Activated T-helper 9 cell treated with anti-CD3 and anti-CD28 coated beads, Interleukin-2, amount 50 U/mL, for 16 hours (primary cell): ENCODE results near the gene RBM15.
A peak's percentile ranks its signal among the peaks of the same experiment; 100 is the strongest.

ENCODE experiments used
- DNase-seq: peaks from one replicate; pipeline ENCODE4 v3.0.0-alpha.2; 2020; ENCODE audit warnings: low read depth

The RBM15 gene, protein sequence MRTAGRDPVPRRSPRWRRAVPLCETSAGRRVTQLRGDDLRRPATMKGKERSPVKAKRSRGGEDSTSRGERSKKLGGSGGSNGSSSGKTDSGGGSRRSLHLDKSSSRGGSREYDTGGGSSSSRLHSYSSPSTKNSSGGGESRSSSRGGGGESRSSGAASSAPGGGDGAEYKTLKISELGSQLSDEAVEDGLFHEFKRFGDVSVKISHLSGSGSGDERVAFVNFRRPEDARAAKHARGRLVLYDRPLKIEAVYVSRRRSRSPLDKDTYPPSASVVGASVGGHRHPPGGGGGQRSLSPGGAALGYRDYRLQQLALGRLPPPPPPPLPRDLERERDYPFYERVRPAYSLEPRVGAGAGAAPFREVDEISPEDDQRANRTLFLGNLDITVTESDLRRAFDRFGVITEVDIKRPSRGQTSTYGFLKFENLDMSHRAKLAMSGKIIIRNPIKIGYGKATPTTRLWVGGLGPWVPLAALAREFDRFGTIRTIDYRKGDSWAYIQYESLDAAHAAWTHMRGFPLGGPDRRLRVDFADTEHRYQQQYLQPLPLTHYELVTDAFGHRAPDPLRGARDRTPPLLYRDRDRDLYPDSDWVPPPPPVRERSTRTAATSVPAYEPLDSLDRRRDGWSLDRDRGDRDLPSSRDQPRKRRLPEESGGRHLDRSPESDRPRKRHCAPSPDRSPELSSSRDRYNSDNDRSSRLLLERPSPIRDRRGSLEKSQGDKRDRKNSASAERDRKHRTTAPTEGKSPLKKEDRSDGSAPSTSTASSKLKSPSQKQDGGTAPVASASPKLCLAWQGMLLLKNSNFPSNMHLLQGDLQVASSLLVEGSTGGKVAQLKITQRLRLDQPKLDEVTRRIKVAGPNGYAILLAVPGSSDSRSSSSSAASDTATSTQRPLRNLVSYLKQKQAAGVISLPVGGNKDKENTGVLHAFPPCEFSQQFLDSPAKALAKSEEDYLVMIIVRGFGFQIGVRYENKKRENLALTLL

DNA sequence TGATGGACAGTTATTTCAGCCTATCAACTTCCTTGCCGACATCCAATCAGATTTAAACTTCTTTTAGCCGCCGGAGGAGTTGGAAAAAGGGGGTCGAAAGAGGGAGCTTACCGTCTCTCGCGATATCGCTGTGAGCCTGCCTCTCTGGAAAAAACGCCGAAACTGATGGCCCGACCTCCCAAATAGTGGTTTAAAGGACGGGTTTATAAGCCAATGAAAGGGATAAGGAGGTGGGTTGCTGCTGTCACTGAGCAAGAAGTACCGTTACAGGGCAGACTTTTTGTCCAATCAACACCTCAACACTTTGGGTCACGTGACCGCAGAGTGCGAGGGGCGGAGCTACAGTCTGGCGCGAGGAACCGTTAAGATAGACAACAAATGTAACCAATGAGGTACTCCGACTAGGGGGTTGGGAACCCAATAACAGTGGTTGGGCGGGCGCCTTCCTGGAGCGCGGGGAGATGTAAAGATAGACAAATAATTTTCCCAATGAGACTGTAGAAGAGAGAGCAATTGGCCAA is at the start of gene RBM15:
RBM15 (plus strand) TSS at position 492 of the 521 bp plus-strand sequence; CDS start at position 521, 29 bp downstream.
- DNase-seq = peak; percentile 92

DNA sequence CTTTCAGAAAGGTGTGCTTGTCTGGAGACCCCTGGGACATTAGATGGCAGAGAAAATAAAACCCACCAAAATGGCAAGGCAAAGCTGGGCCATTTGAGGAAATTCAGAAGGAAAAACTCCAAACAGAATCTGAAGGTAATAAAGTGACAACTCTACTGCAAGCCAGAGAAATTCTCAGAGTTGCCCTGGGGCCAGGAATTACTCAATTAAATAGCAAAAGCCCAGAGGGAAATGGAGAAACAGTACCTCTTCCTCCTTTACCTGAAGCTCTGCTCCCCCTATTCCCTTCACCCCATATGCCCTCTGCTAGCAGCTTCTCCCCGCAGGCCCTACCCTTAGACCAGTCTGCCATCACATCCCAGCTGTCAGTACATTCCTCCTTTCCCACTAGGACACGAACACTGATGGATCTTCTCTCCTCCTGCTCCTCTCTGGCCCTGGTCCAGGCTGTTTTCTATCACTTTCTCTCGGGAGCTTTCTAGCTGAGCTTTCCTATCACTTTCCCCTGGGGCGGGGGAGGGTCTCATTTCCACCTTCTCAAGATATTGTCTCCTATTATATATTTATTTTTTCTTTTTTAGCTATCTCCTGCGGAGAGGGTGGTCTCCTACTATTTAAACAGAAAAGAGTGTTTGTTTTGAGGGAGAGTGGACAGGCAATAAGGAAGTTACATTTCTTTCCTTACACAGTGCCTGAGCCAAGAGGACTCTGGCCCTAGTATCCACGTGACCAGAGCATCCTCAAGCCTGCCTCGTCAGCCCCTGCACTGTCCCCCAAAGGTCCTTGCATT is 47.7 kb upstream of the RBM15 start:
- no peak for DNase-seq

- DNase-seq = no peak
Observed at GRCh38 chr1:110292031-110292741, 47.0 kb upstream of the RBM15 start.

DNA sequence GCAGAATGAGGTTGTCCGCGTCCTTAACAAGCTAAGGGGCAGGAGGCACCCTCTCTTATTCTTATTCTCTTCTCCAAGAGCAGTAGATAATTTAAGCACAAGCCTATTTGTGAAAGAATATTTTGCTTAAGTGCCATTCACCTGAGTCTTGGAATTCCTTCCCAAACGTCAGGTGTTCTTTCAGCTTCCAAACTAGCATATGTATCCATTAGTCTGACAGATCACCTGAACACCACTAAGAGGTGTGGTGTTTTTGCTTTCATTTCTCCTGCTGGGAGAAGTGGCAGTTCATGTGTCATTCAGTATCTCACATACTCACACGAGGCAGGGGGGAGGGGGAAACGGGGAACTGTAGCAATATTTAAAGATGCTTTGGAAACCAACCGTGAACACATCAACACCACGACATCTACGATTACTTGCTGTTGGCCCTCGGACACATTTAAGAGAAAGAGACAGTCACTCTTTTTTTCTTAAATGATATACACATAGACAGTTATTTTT is 45.5 kb upstream of the RBM15 start:
- DNase-seq = no peak

DNA sequence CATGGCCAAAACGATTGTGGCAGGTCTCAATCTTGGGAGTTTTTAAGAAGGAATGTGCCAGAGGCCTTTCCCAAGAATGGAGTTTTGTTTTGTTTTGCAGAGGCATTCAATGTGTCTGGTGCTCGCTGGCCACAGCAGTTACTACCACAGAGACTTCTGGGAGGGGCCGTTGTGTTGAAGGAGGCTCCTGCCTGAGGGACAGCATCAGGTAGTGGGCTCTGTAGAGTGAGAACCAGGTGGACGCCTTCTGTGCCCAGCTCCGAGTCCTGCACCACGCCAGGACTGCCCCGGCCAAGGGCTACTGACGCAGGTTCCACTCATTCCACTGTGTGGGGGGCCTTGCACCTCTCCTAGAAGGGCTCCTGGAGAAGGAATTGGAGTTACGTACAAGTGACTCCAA is 44.9 kb upstream of the RBM15 start:
- no peak for DNase-seq

- DNase-seq = no peak
Observed at GRCh38 chr1:110298991-110299390, 40.2 kb upstream of the RBM15 start.

GRCh38 chr1:110300412-110301085 is 38.6 kb upstream of the RBM15 start:
- no peak for DNase-seq

DNA sequence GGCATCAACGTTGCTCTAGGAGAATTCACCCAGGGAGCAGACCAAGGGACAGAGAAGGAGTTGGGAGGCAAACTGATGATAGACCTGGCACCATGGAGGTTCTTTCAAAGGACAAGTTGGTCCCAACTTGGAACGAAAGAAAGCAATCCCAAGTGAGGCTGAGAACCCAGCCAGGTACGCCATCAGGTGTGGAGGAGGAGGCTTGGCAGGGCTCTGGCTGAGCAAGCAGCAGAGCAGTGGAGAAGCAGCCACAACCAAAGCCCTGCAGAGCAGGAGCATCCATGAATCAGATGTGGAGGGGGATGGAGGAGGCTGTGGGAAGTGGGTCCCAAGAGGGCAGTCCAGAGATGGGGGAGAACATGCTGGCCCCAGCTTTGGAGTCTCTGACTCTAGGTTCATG is 36.3 kb upstream of the RBM15 start:
- DNase-seq = no peak

DNA sequence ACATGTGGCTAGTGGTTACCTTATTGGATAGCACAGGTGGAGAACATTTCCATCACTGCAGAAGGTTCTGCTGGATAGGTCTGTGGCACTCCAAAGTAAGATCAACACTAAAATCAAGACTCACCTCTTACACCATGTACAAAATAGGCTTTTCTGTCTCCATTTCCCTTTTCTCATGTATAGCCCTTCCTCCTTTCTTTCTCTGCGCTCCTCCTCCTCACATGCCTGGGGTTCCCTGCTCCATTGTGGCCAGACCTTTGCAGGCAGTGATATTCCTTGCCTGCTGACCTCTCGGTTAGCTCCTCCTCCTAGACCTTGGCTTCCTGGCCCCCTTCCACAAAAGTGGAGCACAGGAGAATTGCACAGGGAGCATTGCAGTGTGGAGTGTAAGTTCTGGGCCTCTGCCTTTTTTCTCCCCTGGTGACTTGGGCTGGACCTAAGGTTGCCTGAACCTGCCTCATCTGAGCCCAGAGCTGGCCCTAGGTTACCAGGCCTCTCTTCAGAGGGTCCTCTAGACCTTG is 33.2 kb upstream of the RBM15 start:
- DNase-seq = no peak

DNA sequence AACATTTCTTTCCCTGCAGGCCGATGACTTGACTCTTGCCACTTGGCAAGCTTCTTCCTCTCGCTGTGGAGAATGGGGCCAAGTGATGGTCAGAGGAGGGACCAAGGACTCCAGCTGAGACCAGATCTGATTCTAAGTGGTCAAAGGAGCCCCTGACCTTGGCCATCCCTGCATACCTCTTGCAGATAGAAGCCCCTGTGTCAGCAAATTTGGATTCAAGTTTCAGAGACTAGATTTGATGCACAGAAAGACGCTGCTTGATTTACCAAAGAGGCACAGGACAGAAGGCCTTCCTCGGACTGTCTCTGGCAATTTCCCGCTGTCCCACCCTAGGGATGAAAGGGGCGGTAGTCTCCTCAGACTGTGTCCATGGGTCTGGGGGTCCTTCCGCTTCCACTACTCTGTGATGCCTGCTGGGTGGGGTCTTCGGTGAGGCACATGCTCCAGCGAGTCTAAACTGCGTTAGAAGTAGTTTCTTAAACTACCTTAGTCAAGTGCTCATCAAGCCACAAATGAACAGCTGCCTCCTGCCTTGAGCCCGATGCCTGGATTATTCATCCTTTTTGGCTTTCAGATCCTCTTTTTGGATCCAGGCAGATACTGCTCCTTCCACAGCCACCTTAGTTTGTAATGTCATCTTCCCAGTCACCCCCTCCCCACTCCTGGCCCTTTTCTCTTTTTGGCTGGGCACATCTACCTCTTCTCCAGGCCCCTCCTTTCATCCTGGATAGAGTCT is 31.8 kb upstream of the RBM15 start:
- DNase-seq = no peak

DNA sequence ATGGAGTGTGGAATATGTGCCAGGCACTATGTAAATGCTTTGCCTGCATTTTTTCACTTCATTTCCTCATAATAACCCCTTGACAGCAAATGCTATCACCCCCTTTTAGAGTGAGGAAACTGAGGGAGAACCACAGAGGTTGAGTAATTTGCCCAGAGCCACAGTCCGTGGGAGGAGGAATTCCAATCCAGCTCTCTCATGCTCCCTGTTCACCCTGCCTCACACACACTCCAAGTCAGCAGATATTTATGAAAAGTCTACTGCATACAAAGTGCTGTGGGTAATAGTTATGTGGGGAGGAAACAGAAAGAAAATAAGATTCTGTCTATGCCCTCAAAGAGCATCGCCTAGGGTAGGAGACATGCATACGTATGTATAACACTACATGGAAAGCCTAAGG is 30.9 kb upstream of the RBM15 start:
- no peak for DNase-seq

DNA sequence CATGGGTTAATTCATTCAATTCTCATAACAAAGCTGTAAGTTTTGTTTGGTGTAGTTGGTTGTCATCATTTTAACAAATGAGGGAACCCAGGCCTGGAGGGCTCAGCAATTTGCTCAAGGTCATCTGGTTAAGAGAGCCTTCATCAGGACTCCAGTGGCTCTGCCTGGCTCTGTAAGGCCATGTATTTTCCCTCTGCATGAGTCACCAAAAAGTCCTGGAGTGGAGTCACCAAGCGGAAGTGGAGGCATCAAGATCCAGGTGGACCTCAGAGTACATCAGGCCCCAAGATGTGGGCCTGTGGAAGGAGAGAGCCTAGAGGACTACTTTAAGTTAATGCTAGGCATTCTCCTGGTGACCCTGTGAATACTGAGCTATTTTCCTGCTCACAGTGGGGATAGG is 30.0 kb upstream of the RBM15 start:
- DNase-seq = no peak

DNA sequence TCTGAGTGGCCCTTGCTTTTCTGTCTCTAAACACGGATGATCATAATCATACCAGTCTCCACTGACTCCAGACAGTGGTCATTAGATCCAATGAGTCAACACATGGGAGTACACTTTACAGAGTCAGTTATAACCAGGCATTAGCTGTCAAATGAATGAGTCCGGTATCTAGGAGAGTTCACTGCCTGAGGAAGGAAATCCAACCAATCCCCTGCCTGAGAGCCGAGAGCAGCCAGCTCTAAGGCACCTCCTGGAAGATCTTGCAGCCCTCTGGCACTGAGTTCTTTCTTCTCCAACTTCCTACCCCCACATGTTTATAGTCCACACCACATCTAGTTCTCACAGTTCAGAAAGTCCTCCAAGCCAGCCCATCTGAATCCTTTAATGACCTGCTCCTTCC is 29.4 kb upstream of the RBM15 start:
- no peak for DNase-seq

DNA sequence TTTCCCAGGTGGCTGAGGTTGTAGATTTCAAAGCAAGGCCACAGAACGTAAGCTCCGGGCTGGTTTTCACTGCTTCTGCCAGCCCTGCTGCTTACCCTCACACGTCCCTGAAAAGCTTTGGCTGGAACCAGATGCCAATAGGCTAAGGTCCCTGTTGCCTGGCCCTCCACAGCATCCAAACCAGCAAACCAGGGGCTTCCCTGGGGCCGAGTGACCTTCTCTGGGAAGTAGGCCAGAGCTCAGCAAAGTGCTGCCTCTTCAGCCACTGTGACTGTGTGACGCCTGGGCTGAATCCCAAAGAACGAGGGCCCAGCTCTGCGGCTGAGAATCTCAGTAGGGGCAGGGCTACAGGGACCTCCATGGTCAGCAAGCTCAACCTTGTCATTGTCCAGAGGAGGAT is 28.9 kb upstream of the RBM15 start:
- DNase-seq = no peak

DNA sequence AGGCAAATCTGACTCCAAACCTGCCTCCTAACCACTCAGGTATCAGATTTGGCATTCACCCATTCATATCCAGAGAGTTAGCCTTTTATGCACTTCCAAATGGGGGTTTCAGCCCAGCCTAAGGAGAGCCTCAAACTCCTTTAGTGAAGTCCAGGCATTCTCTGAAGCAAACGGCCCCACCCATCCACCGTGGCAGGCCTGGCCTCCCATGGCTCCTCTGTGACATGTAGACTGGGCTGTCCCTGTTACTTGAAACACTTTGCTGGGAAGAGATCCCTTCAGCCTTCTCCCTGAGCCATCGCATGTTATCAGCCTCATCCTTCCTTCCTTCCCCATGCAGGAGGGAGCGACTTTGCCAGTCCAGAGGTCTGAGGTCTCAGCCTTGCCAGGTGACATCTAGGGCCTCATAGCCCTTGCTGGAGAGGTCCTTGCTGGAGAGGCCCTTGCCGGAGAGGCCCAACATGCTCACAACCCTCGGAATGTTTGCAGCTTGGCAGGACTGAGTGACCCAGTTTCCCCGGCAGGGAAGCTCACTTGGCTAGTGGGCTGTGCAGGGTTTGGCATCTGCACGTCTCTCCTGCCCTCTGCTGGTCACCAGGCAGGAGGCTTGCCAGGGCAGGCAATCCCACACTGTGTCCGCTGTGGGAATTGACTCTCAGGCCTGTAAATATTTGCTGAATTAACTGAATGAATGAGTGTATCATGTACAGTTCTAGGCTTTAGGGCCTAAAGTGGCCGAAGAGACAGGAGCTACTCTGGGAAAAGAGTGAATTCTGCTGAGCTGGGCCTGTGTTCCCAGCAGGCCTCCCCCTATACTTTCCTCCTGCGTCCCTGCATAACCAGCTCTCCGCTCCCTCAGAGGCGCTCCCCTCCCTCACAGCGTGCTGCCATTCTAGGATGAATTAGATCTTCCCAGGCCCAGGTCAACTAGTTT is 26.7 kb upstream of the RBM15 start:
- peak; percentile 53 for DNase-seq

GRCh38 chr1:110316735-110317134 is 22.4 kb upstream of the RBM15 start:
- DNase-seq = no peak

DNA sequence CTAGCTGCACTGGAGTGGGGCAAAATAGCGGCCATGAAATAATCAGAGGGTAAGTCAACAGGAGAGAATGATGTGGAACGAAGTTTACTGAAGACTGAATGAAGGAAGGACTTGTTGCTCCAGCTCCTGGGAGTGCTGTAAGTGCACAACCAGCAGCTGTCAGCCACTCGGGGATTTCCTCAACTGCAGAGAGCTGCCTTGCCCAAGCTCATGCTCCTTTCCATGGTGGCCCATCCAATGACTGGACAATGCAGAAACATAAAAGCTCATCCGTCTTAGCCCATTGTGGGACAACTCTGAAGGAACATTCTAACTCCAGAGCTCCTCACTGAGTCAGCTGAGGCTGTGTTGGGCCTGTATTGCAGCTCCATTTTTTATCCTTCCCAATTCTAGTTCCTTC is 21.1 kb upstream of the RBM15 start:
- DNase-seq = no peak
